Measurements from ENCODE around the gene GALNT10.

Gene GALNT10

DNA sequence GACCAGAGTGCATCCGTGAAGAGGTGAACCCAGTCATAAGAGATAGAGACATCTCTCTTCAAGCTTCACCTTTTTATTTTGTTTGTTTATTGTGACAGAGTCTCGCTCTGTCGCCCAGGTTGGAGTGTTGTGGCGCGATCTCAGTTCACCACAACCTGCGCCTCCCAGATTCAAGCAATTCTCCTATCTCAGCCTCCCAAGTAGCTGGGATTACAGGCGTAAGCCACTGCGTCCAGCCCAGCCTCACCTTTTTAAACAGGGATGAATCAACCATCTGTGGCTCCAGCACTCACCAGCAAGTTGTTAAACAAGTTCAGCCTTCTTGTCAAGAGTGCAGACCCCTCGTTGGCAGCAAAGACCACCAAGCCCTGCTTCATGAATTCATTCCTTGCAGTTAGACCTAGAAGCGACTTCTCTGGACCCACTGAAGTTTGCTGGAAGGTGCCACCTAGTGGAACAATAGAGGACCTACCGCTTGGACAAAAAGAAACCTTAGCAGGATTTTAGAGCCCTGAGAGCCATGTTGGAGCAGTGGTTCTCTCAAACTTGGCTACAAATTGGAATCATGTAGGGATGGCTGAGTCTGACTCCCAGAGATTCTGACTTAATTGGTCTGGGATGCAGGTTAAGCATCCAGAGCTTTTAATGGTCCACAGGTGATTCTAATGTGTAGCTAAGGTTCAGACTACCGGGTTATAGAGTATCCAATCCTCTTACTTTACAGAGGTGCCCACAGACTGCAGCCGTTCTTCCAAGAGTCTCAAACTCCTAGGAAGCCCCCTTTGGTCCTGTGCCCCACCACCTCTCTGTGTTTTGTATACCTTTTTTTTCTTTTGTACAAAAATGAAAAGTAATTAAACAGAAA is 10.5 kb upstream of the GALNT10 start:
- peak in 1 of 2 experiments; percentile 16 for DNase-seq

- no peak for DNase-seq
These were observed 9.4 kb upstream of the GALNT10 start for GRCh38 chr5:154181161-154181560.

- peak in 1 of 2 experiments; percentile 16 for DNase-seq
These were observed 1.2 kb upstream of the GALNT10 start for GRCh38 chr5:154189256-154189818.

- DNase-seq = peak; percentile 66 to 75
These were observed 526 bp upstream of the GALNT10 start for GRCh38 chr5:154189819-154190594.

DNA sequence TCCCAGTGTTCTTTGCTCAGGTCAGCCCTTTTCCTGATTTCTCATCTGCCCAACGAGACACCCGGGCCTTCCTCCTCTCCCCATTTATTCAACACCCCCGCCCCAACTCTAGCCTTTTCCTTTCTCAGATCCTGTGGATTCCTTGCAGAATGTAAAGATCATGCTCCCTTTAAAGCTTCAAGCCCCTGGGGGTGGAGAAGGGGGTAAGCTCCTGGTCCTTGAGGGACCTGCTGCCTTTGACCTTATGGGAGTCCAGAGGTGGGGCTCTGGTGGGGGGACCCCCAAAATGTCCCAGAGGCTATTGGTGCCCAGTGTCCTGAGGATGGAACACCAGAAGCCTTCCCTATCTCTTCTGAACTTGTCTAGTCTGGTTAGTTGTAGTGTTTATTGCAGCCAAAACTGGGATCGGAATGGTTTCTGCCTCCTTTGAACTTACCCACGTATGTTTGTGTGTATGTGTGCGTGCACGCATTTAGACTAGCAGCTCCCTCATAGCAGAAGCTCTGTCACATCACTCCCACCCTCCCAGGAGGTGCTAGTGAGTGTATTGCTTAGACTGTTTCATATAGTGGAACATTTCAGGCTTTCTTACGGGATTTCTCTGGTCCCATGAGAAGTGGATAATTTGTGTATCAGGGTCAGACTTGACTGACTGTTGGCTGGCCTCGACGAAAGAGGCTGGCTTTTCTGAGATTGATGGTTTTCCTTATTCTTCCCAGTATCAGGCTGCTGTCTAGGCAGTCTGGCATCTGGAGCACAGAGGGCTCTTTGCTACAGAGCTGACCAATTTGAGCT is 1.1 kb downstream of the GALNT10 start:
- no peak for DNase-seq

DNA sequence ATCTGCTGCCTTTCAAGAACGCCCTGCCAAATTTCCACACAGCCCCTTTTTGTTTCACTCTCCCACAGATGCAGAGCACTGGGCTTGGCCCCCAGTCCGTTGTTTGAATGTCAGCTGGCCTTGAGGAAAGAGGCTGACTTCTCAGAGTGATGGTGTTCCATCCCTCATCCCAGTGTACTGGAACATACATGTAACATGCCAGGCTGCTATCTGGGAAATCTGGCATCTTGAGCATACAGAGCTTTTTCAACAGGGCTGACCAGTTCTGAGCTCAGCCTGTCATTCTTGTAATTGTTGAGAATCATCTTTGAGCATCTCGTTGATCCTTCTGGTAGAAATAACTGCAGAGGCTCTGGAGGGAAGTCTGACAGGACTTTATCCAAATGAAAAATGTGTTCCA is 2.8 kb downstream of the GALNT10 start:
- DNase-seq = no peak

DNA sequence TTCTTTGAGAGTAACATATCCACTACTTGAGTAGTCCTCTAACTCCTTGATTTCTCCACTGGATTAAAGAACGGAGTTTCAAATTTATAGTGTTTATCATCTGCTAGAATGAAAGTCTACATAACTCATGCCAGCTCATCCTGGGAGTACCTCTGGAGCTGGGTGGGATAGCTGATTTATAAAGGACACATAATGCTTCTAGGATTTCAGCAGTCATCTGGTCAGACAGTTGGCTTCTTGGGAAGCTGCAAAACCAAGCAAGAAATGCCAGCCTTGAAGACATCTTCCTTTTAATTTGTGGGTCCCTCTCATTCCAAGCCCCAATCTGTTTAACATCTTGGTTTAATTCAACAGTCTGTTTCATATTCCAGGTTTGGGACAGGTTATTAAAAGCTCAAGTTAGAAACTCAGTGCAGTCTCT is 3.2 kb downstream of the GALNT10 start:
- no peak for DNase-seq

- no peak for DNase-seq
These were observed 4.1 kb downstream of the GALNT10 start for GRCh38 chr5:154194345-154195329.

DNA sequence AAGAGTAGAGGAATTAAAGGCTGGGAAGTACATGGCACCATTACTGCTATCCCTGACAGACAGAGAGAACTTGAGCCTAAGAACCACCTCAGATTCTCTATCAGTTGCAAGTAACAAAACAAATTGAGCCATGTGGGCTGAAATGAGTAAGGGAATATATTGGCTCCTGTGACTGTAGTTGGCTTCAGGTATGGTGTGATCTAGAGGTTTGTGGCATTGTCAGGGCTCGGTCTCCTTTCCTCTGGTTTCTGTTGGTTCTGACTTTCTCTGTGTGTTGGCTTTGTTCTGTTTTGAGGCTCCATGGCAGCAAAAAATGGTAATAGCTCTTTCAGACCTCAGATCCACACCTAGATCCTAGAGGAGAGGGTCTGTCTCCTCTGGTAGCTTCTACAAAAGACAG is 5.7 kb downstream of the GALNT10 start:
- DNase-seq = no peak

DNA sequence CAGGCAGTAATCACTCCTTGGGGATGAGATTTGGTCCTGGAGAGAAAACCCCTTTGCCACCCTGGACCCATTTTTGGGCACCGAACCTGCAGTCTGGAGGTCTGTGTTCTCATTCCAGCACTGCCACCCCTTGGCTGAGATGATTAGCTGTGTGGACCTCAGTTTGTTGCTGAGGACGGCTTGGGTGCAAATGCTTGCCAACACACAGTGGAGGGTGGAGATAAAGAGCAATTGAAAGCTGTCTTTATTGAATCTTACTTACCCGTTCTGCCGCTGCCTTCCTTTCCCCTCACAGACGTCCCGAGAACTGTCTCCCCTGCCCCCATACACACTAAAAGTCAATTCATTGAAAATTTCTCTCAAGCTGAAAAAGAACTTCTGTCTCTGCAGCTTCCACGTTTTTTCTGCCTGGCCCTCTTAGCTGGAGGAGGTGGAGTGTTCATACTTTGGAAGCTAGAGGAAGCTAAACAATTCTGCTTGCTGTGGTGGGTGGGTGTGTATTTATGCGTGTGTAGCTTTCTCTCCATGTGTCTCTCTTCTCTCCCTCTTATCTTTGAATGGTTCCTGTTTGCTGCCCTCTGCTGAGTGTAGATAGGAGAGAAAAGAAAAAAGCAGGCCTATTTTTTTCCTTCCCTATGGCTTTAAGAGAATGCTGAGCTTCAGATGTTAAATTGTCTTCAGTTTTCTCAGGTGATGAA is 6.6 kb downstream of the GALNT10 start:
- no peak for DNase-seq

DNA sequence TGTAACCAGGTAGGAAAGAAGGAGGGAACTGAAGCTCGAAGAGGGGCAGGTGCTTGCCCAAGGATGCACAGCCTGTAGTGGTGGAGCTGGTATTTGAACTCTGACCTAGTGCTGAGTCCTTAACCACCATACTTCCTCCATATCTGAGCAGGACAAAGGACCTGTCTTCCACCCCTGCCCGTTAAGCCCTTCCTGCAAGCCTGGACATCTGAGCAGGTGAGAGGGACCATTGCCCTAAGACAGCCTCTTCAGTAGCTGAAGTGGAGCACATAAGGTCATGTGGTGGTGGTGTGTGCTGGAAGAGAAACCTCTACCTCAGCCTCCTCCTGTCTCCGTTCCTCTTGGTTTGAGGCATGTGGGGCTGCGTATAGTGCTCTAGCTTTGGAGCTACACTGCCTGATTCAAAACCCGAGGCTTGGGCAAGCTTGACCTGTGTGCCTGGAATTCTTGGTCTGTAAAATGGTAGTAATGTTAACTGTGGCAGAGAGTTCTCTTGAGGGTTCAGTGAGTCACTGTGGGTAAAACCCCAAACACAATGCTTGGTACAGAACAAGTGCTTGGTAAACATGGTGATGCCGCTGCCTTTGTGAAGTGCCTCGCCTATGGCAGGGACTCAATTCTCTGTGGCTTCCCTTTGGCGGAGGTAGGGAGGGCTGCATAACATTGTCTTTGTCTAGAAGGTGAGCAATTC is 7.4 kb downstream of the GALNT10 start:
- DNase-seq = peak; percentile 22 to 59

DNA sequence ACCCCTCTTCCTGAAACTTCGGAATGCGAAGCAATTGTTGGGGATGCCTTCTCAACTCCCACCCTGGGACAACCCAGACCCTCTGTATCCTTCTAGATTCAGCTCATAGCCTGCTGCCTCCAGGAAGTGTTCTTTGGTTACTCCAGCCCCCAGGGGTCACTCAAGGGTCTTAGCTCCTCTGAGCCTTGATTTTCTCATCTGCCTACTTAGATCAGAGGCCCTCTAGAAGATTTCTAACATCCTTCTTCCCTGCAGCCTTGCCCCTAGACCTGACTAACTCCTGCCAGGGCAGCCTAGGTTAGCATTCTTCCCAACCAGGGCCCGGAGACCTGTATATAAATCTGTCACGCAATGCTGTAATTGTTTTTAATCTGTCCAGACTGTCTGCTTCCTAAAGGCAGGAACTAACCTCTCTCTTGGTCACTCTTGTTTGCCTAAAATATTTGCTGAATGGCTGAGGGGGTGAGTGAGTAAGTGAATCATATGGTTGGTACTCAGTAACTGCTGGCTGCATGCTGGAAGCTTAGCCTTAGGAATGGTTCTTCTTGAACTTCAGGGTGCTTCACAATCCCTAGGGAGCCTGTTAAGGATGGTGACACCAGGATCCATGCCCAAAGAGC is 8.2 kb downstream of the GALNT10 start:
- no peak for DNase-seq

DNA sequence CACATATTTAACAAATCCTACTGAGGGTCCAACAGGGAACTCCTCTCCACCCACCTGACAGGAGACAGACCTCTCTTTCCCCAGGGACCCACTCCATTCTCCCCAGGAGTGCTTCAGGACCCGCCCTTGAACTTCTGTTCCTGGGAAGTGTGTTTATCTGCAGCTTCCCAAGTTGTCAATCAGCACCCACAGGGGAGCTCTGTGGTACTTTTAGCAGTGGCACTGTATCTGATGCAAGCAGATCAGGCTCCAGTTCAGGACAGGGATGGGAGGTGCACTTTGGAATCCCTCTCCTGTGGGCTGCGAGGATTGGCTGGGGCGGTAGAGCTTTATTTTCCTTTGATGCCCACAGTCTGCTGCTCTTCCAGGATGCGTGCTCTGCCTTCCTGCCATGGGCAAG is 8.7 kb downstream of the GALNT10 start:
- DNase-seq = no peak

- DNase-seq = no peak
These were observed 9.2 kb downstream of the GALNT10 start for GRCh38 chr5:154199671-154200220.

GRCh38 chr5:154200221-154200620 is 9.7 kb downstream of the GALNT10 start:
- no peak for DNase-seq

DNA sequence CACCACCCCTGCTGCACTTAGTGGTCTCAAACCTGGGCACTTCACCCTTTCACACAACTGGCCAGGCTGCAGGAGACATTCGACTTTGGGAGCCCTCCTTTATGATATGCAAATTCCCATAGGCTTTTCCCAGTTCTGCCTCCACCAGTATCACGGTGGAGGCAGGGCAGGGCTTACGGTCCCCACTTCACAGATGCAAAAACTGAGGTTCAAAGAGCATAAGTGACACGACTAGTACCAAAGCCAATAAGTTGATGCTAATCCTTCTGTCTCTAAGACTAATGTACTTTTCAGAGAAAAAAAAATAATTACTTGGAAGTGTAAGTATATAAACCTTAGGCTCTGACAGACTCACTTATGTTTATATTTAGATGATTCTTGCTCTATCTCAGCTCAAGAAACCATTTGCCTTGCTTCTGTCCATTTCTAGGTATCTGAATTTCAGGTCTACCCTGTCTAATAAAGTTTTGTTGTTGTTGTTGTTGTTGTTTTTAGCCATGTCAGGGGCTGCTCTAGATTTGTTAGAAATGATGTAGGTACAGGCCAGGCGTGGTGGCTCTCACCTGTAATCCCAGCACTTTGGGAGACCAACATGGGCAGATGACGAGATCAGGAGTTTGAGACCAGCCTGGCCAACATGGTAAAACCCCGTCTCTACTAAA is 10.7 kb downstream of the GALNT10 start:
- DNase-seq = no peak

DNA sequence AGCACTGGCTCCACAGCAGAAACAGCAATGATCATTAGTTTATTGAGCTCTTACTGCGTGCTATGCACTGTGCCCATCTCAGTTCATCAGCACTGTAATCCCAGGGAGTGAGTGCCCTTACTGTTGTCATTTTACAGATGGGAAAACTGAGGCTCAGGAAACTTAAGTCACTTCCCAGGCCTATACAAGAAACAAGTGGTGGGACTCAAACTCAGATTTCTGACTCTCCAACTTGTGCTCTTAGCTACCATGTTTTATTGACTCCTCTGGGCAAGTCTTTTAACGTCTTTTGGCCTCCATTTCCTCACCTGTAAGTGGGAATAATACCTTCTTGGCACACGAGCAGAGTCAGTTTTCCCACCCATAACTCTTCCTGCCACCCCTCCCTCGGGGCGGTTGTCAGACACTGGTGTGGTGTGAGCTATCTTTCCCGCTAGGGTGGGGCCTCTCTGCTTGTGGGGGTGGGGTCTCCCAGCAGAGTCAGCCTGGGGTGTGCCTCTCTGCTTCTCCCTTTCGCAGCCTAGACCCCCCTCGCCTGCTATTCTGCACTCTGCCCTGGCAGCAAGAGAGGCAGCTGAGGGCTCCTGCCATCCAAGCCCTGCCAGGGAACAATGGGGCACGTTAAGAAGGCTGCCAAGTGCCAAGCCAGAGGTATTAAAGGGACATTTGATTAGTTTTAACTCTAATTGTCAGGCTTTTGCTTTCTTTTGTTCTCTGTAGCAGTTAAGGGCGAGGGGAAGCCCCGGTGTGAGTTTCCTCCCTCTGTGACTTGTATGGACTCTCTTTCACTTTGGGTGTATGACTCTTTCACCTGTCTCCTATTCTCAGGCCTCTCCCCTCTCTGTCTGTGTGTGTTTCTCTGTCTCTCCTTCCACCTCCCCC is 12.1 kb downstream of the GALNT10 start:
- DNase-seq = peak; percentile 43 to 58

Measured in stimulated activated CD4-positive, alpha-beta T cell treated with anti-CD3 and anti-CD28 coated beads, Interleukin-4, amount 100 ng/mL, for 4 hours (primary cell).